ENCODE measurements around the gene WDR70. TPM values are rescaled to one million over a fixed set of nuclear protein-coding genes. Genes with fewer than 3 reads are reported as not detected.

Gene WDR70
- total and polyA plus RNA-seq, 4 donors: 11.0 to 57.8 (median 26.2) TPM

DNA sequence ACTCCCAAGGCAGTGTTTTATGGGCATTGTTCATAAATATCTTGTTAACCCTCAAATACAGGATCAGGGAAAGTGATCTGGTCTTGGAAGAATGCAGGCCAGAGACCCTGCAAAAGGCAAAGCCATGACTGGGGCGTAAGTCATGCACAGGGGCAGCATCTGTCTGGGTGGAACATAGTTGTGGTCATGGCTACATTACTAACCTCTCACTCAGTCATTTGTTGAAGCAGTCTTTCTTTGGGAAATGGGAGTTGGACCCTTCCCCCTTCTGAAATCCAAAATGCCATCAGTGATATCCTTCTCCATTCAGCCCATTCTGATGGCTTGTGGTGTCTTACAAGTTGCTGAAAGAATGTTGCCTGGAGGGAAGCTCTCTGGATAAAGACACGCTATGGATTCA, 392.6 kb downstream of the WDR70 start:
- WGBS, 2 donors: 93 to 99% methylated on average over 2 of the region's 2 CpGs
- H3K4me3 ChIP-seq: no peak overlapping the region
- no peaks in the 10 kb centered on the region for H3K4me1 ChIP-seq (ENCODE audit: control insufficient read depth in 5 of 5, insufficient read depth in 5 of 5, low read length in 5 of 5)
- no peak overlapping the region for H3K27ac ChIP-seq (ENCODE audit: low read depth in 1 of 2, low read length in 1 of 2)
- ATAC-seq (ENCODE audit: insufficient read depth, low FRiP score) (no peak), DNase-seq (no peak)
- peaks cover 0 to 4% (median 1%) of the 10 kb centered on the region in 4 donors for H3K9me3 ChIP-seq (ENCODE audit: control insufficient read depth in 4 of 4, insufficient read depth in 3 of 4, low read length in 3 of 4)
- TF ChIP-seq, protein P1, sequence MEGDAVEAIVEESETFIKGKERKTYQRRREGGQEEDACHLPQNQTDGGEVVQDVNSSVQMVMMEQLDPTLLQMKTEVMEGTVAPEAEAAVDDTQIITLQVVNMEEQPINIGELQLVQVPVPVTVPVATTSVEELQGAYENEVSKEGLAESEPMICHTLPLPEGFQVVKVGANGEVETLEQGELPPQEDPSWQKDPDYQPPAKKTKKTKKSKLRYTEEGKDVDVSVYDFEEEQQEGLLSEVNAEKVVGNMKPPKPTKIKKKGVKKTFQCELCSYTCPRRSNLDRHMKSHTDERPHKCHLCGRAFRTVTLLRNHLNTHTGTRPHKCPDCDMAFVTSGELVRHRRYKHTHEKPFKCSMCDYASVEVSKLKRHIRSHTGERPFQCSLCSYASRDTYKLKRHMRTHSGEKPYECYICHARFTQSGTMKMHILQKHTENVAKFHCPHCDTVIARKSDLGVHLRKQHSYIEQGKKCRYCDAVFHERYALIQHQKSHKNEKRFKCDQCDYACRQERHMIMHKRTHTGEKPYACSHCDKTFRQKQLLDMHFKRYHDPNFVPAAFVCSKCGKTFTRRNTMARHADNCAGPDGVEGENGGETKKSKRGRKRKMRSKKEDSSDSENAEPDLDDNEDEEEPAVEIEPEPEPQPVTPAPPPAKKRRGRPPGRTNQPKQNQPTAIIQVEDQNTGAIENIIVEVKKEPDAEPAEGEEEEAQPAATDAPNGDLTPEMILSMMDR (IDR thresholded peaks at IDR 0.05; ENCODE audit: control extremely low read depth, extremely low read depth): no peak
- H3K9ac ChIP-seq (ENCODE audit: insufficient read depth in 1 of 2, low read length in 2 of 2): no peak overlapping the region
- H3K27me3 ChIP-seq (ENCODE audit: control insufficient read depth in 3 of 3, insufficient read depth in 3 of 3, low read length in 2 of 3): no peaks in the 10 kb centered on the region
- no peaks in the 10 kb centered on the region for H3K36me3 ChIP-seq (ENCODE audit: control insufficient read depth in 4 of 4, insufficient read depth in 4 of 4, low read length in 4 of 4)

- H3K4me3 ChIP-seq: no peak overlapping the region
These were observed 393.1 kb downstream of the WDR70 start for GRCh38 chr5:37772255-37772654.

DNA sequence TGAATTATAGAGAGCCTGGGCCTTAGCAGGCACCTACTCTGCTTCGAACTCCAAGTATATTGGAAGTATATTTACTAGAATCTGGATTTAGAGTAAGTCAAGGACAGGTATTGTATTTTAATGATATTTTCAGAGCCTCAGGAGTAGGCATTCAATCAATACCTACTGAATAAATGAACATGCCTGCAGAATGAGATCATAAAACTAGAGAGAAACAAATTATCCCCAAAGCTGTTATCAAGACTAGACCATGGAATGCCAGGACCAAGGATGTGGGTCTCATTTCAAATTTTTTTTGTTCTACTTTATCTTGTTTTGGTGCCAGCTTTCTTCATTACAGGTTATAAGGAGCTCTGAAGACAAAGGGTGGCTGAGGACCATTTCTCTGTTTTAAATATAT, 394.7 kb downstream of the WDR70 start:
- ATAC-seq (ENCODE audit: insufficient read depth, low FRiP score) (no peak), DNase-seq (no peak)
- WGBS, 2 donors: 87 to 100% methylated on average over 1 of the region's 1 CpG
- Histone ChIP-seq H3K27ac (ENCODE audit: low read depth in 1 of 2, low read length in 1 of 2) (no peak overlapping the region), H3K27me3 (ENCODE audit: control insufficient read depth in 3 of 3, insufficient read depth in 3 of 3, low read length in 2 of 3) (no peaks in the 10 kb centered on the region), H3K4me3 (no peak overlapping the region), H3K4me1 (ENCODE audit: control insufficient read depth in 5 of 5, insufficient read depth in 5 of 5, low read length in 5 of 5) (no peaks in the 10 kb centered on the region), H3K9ac (ENCODE audit: insufficient read depth in 1 of 2, low read length in 2 of 2) (no peak overlapping the region), H3K9me3 (ENCODE audit: control insufficient read depth in 4 of 4, insufficient read depth in 3 of 4, low read length in 3 of 4) (peaks cover 0 to 4% (median 1%) of the 10 kb centered on the region in 4 donors), H3K36me3 (ENCODE audit: control insufficient read depth in 4 of 4, insufficient read depth in 4 of 4, low read length in 4 of 4) (no peaks in the 10 kb centered on the region)
- TF ChIP-seq, protein P1 (IDR thresholded peaks at IDR 0.05; ENCODE audit: control extremely low read depth, extremely low read depth): no peak

More at GRCh38 chr5:37772255-37772654, 393.1 kb downstream of the WDR70 start:
- Histone ChIP-seq H3K27me3 (ENCODE audit: control insufficient read depth in 3 of 3, insufficient read depth in 3 of 3, low read length in 2 of 3) (no peaks in the 10 kb centered on the region), H3K9me3 (ENCODE audit: control insufficient read depth in 4 of 4, insufficient read depth in 3 of 4, low read length in 3 of 4) (peaks cover 0 to 4% (median 1%) of the 10 kb centered on the region in 4 donors), H3K9ac (ENCODE audit: insufficient read depth in 1 of 2, low read length in 2 of 2) (no peak overlapping the region), H3K27ac (ENCODE audit: low read depth in 1 of 2, low read length in 1 of 2) (no peak overlapping the region), H3K4me1 (ENCODE audit: control insufficient read depth in 5 of 5, insufficient read depth in 5 of 5, low read length in 5 of 5) (no peaks in the 10 kb centered on the region), H3K36me3 (ENCODE audit: control insufficient read depth in 4 of 4, insufficient read depth in 4 of 4, low read length in 4 of 4) (no peaks in the 10 kb centered on the region)
- 79 to 91% methylated on average over 2 of the region's 2 CpGs for WGBS, 2 donors
- ATAC-seq (ENCODE audit: insufficient read depth, low FRiP score) (no peak), DNase-seq (no peak)
- TF ChIP-seq, protein P1 (IDR thresholded peaks at IDR 0.05; ENCODE audit: control extremely low read depth, extremely low read depth): no peak

GRCh38 chr5:37774912-37775483, 395.9 kb downstream of the WDR70 start:
- H3K9me3 ChIP-seq (ENCODE audit: control insufficient read depth in 4 of 4, insufficient read depth in 3 of 4, low read length in 3 of 4): peaks cover 0 to 4% (median 1%) of the 10 kb centered on the region in 4 donors
- H3K9ac ChIP-seq (ENCODE audit: insufficient read depth in 1 of 2, low read length in 2 of 2): no peak overlapping the region
- ATAC-seq (ENCODE audit: insufficient read depth, low FRiP score) (no peak), DNase-seq (no peak)
- WGBS, 2 donors: 98 to 100% methylated on average over 9 of the region's 9 CpGs
- no peak overlapping the region for H3K4me3 ChIP-seq
- H3K27ac ChIP-seq (ENCODE audit: low read depth in 1 of 2, low read length in 1 of 2): no peak overlapping the region
- no peaks in the 10 kb centered on the region for H3K4me1 ChIP-seq (ENCODE audit: control insufficient read depth in 5 of 5, insufficient read depth in 5 of 5, low read length in 5 of 5)
- H3K36me3 ChIP-seq (ENCODE audit: control insufficient read depth in 4 of 4, insufficient read depth in 4 of 4, low read length in 4 of 4): no peaks in the 10 kb centered on the region
- TF ChIP-seq, protein P1 (IDR thresholded peaks at IDR 0.05; ENCODE audit: control extremely low read depth, extremely low read depth): no peak
- H3K27me3 ChIP-seq (ENCODE audit: control insufficient read depth in 3 of 3, insufficient read depth in 3 of 3, low read length in 2 of 3): no peaks in the 10 kb centered on the region

Data from lung (tissue), 12 donors.